DMS 273 (cell line): ENCODE data around the gene ATP8B1.

ENCODE experiments used
- DNase-seq: peaks from one replicate; lab custom pipeline; 2025; ENCODE audit not compliant: unreplicated experiment; lab: John Stamatoyannopoulos, UW

The ATP8B1 gene

GRCh38 chr18:57819671-57820460, 16.8 kb upstream of the ATP8B1 start:
- peak; percentile 83 for DNase-seq

GRCh38 chr18:57819119-57819518, 16.0 kb upstream of the ATP8B1 start:
- DNase-seq, result no peak

GRCh38 chr18:57816208-57816954, 13.3 kb upstream of the ATP8B1 start:
- no peak for DNase-seq

GRCh38 chr18:57814555-57814954, 11.4 kb upstream of the ATP8B1 start:
- no peak for DNase-seq

- no peak for DNase-seq
Measured at GRCh38 chr18:57813245-57813644, 10.1 kb upstream of the ATP8B1 start.

- no peak for DNase-seq
Measured at GRCh38 chr18:57812126-57812477, 9.0 kb upstream of the ATP8B1 start.

- no peak for DNase-seq
Measured at GRCh38 chr18:57811477-57812125, 8.5 kb upstream of the ATP8B1 start.

- no peak for DNase-seq
Measured at GRCh38 chr18:57809190-57809589, 6.1 kb upstream of the ATP8B1 start.

- no peak for DNase-seq
Measured at GRCh38 chr18:57807336-57808117, 4.4 kb upstream of the ATP8B1 start.

- no peak for DNase-seq
Measured at GRCh38 chr18:57806978-57807285, 3.8 kb upstream of the ATP8B1 start.

- no peak for DNase-seq
Measured at GRCh38 chr18:57806201-57806977, 3.3 kb upstream of the ATP8B1 start.

- DNase-seq, result no peak
Measured at GRCh38 chr18:57805117-57805516, 2.0 kb upstream of the ATP8B1 start.

- DNase-seq, result no peak
Measured at GRCh38 chr18:57804557-57804956, 1.4 kb upstream of the ATP8B1 start.

GRCh38 chr18:57802213-57803102, 657 bp downstream of the ATP8B1 start:
- DNase-seq, result no peak

- no peak for DNase-seq
Measured at GRCh38 chr18:57801761-57802212, 1.3 kb downstream of the ATP8B1 start.

GRCh38 chr18:57801325-57801724, 1.8 kb downstream of the ATP8B1 start:
- DNase-seq, result no peak

- DNase-seq, result no peak
Measured at GRCh38 chr18:57798713-57799373, 4.3 kb downstream of the ATP8B1 start.

GRCh38 chr18:57797209-57797651, 5.9 kb downstream of the ATP8B1 start:
- DNase-seq, result no peak
